Nucleus accumbens (tissue), 56 donors: ENCODE measurements around the gene GLUL.
"Not testable (repeated sequence)": the region's sequence is repeated elsewhere in the genome, so short reads cannot be mapped to it uniquely, and the experiment has no call there.

Source experiments
- DNase-seq, 56 donors: peaks; one replicate each; lab custom pipeline; 2025; lab: John Stamatoyannopoulos, UW

GLUL gene

DNA sequence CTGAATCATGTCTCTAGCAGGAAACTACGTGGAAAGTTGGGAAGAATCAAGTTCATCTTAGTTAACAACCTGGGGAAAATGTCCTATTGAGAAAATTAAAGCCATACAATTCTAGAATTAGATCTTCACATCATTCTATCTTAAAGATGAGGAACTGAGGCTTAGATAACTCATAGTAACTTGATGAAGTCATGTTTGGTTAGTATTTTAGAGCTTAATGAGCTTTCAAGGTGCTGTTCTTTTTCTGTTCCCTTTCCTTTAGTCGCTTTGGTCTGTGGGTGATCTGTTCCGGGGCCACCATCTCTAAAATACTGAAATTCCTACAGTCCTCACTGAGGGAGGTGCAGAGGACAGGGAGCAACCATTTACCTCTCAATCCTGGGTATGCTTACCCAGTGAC is 4.3 kb upstream of the GLUL start:
- DNase-seq = no peak

DNA sequence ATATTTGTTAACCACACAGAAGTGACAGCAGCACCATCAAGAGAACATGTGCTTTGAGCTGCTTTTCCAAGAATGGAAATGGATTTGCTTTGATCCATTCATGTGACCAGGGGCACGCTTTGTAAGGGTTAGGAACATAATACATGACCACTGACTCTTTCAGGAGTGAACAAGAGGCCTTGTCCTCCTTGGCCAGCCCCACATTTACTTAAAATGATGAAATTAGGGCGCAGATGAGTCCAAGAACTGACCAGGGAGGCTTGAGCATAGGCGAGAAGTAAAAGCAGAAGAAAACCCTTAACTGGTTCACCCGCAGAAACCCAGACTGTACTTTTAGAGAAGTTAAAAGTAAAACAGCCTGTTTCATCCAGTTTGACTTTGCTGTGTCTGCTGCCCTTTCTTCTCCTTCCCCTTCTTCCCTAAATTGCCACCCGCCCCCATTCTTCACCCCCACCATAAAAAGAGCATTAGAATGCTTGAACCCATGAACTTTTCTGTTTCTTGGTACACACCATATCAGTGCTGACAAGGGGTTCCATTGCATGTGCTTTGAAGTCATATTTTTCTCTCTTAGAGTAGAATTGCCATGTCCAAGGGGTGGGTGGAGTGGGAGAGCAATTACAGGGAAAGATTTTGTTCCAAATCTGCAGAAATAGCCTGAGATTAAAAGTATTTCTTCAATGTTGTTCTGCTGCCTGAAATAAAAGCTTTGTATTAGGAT is 2.6 kb upstream of the GLUL start:
- DNase-seq = peak in 1 of 56 donors; percentile 20

DNA sequence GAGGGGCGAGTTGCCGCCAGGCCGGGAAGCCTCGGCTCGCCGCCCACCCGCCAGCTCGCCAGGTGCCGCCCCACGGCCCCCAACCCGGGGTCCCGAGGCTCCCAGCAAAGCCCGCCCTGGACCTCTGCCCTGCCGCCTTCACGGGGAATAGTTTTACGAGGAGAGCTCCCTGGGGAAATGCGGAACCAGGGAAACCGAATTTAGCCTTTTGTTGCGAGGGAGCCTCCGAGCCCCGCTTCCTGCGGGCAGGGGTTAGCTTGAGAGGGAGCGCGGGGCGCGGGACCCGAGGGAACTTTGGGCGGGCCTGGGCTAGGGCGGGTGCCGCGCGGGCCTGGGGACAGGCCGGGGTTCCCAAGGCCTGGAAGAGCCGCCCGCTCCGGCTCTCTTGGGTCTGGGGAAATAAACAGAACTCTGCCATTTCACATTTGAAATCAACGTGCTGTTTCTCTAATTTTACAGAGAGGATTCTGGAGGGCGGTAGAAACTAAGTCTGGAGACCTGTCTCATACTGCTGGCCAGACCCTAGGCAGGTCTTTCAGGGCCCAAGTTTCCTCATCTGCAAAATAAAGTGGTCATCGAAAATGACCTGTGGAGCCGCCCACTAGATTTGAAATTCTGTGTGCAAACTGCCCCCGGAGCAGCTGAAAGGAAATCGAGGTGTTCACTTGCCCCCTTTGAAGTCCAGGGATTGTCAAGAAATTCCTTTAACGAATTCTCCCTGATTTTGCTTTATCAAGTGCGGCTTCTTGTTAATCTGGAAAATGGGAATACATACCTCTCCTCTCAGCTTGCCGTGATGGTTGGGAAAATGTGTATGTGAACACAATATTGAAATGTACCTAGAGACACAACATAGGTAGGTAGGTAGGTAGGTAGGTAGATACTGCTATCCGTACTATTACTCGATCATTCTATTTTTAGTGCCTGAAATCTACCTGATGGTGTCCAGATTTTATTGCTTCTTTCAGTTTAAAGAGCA is 749 bp upstream of the GLUL start:
- DNase-seq = peak in 15 of 56 donors; percentile 49 to 80 (median 73)

- peak in 9 of 56 donors; percentile 38 to 75 (median 66) for DNase-seq
These were observed 595 bp downstream of the GLUL start for GRCh38 chr1:182391028-182391361.

DNA sequence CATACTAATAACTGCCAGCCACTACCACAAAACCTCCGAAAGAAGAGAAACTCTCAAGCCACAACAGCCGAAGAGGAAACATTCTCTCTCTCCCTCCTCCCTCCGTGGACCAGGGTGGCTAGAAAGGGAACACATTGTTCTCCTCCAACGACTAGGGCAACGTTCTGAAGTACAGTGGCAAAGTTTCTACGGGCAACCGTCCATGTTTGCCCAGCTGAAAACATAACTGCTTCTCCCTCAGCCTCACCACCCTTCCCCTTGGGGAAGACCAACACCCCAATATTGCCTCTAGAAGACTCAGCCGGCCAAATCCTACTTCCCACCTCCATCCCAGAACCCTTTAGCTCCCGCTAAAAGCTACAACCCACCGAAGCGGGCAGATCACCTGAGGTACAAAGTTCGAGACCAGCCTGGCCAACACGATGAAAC is 2.0 kb downstream of the GLUL start:
- DNase-seq = peak in 13 of 56 donors; percentile 19 to 50 (median 34)

DNA sequence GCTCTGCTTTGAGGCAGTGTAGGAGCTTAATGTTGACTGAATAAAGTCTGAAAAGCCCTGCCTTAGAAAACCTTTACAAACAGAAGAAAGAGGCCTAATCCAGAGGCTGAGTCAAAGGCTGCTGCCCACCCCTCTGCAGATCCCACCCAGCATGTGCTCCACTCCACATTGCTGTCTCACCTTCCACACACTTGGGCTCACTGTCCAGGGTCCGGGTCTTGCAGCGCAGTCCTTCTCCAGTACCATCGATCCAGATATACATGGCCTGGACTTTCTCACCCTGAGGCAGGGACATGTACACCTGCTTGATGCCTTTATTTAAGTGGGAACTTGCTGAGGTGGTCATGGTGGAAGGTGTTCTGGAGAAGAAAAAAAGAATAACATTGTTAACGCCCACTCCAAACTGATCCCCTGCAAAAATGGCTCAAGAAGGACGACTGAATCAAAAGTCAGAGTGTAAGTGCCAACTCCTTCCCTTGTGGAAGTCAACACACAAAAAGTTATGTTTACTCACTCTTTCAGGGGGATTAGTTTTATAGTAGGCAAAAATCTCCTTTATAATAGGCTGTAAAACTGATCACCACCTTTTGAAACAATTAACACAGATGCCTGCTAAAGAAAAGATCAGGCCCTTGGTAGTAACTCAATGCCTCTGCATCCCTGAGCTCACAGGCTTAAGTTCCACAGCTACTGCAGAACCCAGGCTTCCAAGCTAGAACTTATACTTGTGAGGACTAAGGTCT is 3.0 kb downstream of the GLUL start:
- peak in 3 of 56 donors; percentile 6 to 25 (median 16) for DNase-seq

DNA sequence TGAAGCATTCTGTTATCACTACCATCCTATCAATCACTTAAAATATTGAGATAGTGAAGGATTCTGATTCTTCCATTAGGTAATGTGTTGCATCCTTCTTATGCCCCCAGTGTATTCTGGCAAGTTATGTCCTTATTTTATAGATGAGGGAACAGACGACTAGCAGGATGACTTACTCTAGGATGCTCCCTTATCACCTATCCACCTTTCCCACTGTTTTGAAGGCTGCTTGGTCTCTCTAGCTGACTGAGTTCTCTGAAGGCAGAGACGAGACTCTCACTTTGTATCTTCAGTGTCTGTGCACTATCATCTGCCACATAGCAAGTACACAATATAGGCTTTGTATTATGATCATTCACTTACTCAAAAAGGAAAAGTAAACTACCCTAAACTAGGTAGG is 4.0 kb downstream of the GLUL start:
- no peak for DNase-seq

DNA sequence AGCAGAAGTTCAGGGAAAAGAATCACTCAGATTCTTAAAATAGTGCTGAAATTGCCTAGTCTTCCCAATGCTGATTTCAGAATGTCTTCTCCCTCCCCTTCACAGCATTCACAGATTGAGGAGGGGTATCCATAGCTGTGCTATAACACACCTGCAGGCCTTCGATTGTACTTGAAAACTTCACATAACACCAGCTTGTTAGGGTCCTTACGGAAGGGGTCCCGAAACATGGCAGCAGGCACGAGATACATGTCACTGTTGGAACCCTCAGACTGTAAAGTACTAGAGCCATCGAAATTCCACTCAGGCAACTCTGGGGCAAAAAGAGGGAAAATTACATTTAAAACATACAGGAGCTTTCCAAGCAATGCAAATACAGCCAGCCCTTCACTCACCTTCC is 4.6 kb downstream of the GLUL start:
- DNase-seq = no peak

- peak in 1 of 56 donors; percentile 21 for DNase-seq
These were observed 5.4 kb downstream of the GLUL start for GRCh38 chr1:182385885-182386853.

DNA sequence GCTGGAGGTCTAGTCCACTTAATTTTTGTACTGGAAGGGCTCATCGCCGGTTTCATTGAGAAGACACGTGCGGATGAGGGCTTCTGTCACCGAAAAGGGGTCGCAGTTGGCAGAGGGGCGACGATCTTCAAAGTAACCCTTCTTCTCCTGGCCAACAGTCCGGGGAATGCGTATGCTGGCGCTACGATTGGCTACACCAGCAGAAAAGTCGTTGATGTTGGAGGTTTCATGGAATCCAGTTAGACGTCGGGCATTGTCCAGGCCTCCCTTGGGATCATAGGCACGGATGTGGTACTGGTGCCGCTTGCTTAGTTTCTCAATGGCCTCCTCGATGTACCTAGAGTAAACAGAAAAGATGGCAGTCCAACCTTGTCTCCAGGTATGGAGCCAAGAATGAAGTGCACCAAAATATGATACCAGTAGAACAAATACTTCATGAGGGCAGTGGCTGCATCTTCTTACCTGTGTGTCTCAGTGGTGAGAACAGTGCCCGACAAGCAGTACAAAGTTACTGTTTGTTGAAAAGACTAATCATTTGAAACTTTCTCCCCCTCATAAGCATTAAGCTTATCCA is 7.1 kb downstream of the GLUL start:
- DNase-seq = peak in 3 of 56 donors; percentile 5 to 24 (median 14)

GRCh38 chr1:182383934-182384333 is 7.7 kb downstream of the GLUL start:
- DNase-seq = no peak

- DNase-seq = peak in 1 of 56 donors; percentile 11
These were observed 8.4 kb downstream of the GLUL start for GRCh38 chr1:182383037-182383661.

DNA sequence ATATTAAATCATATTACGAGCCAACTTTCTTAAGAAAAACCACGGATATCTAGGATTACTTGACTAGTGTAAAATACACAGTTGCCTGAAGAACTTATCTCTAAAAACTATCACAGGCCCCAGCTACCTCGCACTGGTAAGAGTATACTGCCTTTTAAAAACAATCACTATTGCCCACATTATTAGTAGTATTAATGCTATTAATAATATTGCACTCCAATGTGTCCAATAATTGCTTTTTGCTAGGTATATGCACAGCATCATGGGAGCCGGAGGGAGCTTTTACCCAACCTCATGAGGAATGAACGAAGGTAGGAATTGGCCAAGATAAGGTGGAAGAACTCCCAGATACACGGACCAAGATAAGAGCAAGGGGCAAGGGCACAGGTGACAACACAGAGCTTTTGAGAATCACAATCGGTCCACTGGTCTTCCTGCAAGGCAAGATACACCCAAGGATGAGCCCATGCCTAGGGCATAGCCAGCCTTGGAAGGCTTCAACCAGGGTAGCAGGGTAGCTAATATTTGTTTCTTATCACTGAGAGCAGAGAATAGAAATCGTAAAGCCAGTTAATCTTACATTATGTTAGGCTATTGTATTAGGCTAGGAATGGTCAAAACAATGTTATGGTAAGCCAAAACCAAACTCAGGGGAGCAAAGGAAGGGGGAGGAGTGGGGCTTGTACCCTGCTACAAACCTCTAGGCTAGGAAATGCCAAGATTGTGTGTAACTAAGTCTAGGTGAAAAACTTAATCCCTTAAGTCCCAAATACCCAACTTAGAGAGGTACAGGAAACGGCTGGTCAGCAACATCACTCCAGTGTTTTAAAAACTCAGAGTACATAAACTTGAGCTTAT is 9.4 kb downstream of the GLUL start:
- peak in 1 of 56 donors; percentile 20 for DNase-seq

DNA sequence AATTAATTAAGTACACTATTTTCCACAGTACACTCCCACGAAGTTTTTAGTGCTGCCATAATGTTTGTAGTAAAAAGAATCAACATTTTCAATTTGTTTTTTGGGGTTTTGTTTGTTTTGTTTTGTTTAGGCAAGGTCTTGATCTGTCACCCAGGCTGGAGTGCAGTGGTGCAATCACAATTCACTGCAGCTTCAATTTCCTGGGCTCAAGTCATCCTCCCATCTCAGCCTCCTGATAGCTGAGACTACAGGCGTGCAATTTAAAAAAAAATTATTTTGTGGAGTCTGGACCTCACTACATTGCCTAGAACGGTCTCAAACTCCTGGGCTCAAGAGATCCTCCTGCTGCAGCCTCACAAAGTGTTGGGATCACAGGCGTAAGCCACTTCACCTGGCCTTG is 11.4 kb downstream of the GLUL start:
- no peak for DNase-seq

GRCh38 chr1:182379781-182380180 is 11.8 kb downstream of the GLUL start:
- DNase-seq = not testable (repeated sequence)

DNA sequence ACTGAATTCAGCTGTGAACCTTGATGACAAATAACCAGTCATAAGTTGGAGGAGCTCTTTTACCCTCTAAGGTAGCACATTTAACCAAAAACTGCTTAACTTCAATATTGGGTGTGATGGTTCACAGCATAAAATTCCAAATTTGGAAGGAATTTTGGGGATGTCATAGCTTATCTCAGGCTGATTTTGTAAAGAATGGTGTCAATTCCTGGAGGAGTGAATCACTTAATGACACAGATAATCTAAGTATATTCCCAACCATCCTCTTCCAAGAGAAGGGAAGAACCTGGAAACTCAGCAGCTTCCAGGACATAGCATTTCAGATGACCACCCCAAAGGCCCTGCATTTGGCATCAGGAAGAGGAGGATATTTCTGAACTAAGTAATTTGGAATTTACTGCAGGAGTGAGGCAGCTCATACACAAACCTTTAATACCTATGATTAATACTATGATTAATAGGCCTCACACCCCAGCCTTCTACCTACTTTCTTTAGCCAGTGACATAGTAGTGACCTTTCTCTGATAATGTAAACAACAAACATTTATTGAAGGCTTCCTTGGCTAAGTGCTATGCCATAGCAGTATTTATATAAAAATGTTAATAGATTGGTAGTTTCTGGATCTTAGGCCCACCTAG is 14.5 kb downstream of the GLUL start:
- no peak for DNase-seq
